IPS-NIHi11 (cell line): ENCODE results near the gene TSPAN9.

Source experiments
- DNase-seq: peaks from one replicate; pipeline ENCODE4 v3.0.0; 2012; ENCODE audit warnings: mixed read lengths, low spot score

The TSPAN9 gene

GRCh38 chr12:3124917-3125316 lies 47.7 kb downstream of the TSPAN9 start:
- no peak for DNase-seq

- DNase-seq: no peak
Measured at GRCh38 chr12:3125674-3126073, 48.5 kb downstream of the TSPAN9 start.

- DNase-seq: no peak
Measured at GRCh38 chr12:3127832-3128231, 50.7 kb downstream of the TSPAN9 start.

GRCh38 chr12:3128498-3129293 lies 51.5 kb downstream of the TSPAN9 start:
- DNase-seq: no peak

- no peak for DNase-seq
Measured at GRCh38 chr12:3129301-3130056, 52.3 kb downstream of the TSPAN9 start.

- no peak for DNase-seq
Measured at GRCh38 chr12:3130057-3130830, 53.1 kb downstream of the TSPAN9 start.

- DNase-seq: no peak
Measured at GRCh38 chr12:3131129-3131528, 54.0 kb downstream of the TSPAN9 start.

GRCh38 chr12:3132636-3133404 lies 55.6 kb downstream of the TSPAN9 start:
- peak; percentile 46 for DNase-seq

GRCh38 chr12:3133405-3133783 lies 56.2 kb downstream of the TSPAN9 start:
- DNase-seq: no peak

- DNase-seq: no peak
Measured at GRCh38 chr12:3134126-3134525, 56.9 kb downstream of the TSPAN9 start.

GRCh38 chr12:3134526-3135135 lies 57.5 kb downstream of the TSPAN9 start:
- DNase-seq: no peak

- DNase-seq: peak; percentile 91
Measured at GRCh38 chr12:3135522-3136461, 58.6 kb downstream of the TSPAN9 start.

GRCh38 chr12:3136641-3137267 lies 59.6 kb downstream of the TSPAN9 start:
- no peak for DNase-seq

- DNase-seq: peak; percentile 46
Measured at GRCh38 chr12:3137268-3137781, 60.1 kb downstream of the TSPAN9 start.

- DNase-seq: no peak
Measured at GRCh38 chr12:3137814-3138445, 60.8 kb downstream of the TSPAN9 start.

GRCh38 chr12:3138941-3139511 lies 61.8 kb downstream of the TSPAN9 start:
- no peak for DNase-seq

GRCh38 chr12:3139760-3140159 lies 62.6 kb downstream of the TSPAN9 start:
- DNase-seq: no peak

GRCh38 chr12:3140284-3140683 lies 63.1 kb downstream of the TSPAN9 start:
- no peak for DNase-seq
